CD1c-positive myeloid dendritic cell (primary cell): ENCODE measurements around the gene PUS1.
"Not testable (repeated sequence)": the region's sequence is repeated elsewhere in the genome, so short reads cannot be mapped to it uniquely, and the experiment has no call there.

ENCODE experiments used
- DNase-seq: peaks from one replicate; pipeline ENCODE4 v3.0.0-alpha.2; 2016; ENCODE audit errors: extremely low spot score

The PUS1 gene

GRCh38 chr12:131934535-131934934 is 5.5 kb downstream of the PUS1 start:
- DNase-seq = no peak

- no peak for DNase-seq
Measured at GRCh38 chr12:131938082-131938481, 9.0 kb downstream of the PUS1 start.

DNA sequence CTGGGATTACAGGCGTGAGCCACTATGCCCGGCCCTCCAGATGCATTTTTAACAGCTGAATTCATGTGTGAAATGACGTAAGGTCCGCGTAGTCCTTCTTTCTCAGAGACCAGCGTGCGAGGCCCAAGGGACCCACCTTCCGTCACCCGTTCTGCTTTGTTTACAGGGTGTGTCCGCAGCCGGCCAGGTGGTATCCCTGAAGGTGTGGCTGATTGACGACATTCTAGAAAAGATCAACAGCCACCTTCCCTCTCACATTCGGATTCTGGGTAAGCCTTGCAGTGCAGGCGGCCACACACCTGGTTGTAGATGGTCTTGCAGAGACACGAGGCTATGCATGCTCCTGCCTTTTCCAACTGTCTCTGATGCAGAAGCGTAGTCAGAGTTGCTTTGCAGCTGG is 9.9 kb downstream of the PUS1 start:
- DNase-seq = no peak

DNA sequence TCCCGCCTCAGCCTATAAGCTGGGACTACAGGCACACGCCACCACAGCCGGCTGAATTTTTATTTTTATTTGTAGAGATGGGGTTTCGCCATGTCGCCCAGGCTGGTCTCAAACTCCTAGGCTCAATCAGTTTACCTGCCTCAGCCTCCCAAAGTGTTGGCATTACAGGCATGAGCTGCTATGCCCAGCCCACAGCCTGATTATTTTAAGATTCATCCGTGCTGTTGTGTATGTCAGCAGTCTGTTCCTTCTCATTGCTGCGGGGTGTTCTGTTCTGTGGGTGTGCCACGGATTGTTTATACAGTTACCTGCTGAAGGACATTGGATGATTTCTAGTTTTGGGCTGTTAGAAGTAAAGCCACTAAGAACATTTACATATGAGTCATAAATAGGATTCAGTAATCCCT is 11.1 kb downstream of the PUS1 start:
- DNase-seq = no peak

DNA sequence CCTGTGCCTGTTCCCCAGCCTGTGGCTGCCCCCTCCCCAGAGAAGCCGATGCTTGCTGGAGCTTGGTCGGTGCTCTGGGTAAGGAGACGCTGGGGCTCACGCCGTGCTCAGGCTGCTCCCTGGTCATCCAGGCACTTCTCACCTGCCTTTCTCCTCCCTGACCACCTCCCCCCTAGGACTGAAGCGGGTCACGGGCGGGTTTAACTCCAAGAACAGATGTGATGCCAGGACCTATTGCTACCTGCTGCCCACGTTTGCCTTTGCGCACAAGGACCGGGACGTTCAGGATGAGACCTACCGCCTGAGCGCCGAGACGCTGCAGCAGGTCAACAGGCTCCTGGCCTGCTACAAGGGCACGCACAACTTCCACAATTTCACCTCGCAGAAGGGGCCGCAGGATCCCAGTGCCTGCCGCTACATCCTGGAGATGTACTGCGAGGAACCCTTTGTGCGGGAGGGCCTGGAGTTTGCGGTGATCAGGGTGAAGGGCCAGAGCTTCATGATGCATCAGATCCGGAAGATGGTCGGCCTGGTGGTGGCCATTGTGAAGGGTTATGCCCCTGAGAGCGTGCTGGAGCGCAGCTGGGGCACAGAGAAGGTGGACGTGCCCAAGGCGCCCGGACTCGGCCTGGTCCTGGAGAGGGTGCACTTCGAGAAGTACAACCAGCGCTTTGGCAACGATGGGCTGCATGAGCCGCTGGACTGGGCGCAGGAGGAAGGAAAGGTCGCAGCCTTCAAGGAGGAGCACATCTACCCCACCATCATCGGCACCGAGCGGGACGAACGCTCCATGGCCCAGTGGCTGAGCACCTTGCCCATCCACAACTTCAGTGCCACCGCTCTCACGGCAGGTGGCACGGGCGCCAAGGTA is 12.3 kb downstream of the PUS1 start:
- DNase-seq = no peak

DNA sequence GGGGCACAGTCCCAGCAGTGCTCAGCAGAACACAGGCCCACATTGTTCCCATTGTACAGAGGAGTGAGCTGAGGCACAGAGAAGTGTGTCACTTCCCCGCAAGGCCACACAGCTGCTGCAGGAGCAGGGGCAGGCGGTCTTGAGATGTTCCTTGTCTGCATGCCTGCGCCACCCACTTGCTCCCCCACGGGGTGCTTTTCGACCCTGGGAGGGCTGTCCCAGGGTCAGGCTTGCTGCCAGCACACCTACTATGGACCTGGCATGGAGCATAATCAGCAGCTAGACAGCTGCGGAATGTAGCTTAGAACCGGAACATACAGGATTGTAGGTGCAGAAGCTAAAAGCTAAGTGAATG is 12.9 kb downstream of the PUS1 start:
- DNase-seq = no peak

- DNase-seq = no peak
Measured at GRCh38 chr12:131942671-131943070, 13.6 kb downstream of the PUS1 start.

- DNase-seq = no peak
Measured at GRCh38 chr12:131943389-131943788, 14.3 kb downstream of the PUS1 start.

DNA sequence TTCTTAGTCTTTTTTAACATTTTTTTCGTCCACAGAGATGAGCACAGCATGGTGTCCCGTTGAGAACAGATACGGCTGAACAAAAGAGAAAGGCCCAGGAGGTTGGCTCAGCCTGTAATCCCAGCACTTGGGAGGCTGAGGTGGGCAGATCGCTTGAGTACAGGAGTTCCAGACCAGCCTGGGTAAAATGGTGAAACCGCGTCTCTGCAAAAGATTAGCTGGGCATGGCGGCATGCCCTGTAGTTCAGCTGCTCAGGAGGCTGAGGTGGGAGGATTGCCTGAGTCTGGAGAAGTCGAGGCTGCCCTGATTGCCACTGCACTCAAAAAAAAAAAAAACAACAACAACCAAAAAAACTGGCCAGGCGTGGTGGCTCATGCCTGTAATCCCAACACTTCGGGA is 14.8 kb downstream of the PUS1 start:
- no peak for DNase-seq

GRCh38 chr12:131944601-131945251 is 15.7 kb downstream of the PUS1 start:
- no peak for DNase-seq

- DNase-seq = no peak
Measured at GRCh38 chr12:131946757-131947156, 17.7 kb downstream of the PUS1 start.

- DNase-seq = no peak
Measured at GRCh38 chr12:131947482-131948027, 18.5 kb downstream of the PUS1 start.

- no peak for DNase-seq
Measured at GRCh38 chr12:131948166-131948712, 19.2 kb downstream of the PUS1 start.

- DNase-seq = not testable (repeated sequence)
Measured at GRCh38 chr12:131948713-131949430, 19.8 kb downstream of the PUS1 start.

DNA sequence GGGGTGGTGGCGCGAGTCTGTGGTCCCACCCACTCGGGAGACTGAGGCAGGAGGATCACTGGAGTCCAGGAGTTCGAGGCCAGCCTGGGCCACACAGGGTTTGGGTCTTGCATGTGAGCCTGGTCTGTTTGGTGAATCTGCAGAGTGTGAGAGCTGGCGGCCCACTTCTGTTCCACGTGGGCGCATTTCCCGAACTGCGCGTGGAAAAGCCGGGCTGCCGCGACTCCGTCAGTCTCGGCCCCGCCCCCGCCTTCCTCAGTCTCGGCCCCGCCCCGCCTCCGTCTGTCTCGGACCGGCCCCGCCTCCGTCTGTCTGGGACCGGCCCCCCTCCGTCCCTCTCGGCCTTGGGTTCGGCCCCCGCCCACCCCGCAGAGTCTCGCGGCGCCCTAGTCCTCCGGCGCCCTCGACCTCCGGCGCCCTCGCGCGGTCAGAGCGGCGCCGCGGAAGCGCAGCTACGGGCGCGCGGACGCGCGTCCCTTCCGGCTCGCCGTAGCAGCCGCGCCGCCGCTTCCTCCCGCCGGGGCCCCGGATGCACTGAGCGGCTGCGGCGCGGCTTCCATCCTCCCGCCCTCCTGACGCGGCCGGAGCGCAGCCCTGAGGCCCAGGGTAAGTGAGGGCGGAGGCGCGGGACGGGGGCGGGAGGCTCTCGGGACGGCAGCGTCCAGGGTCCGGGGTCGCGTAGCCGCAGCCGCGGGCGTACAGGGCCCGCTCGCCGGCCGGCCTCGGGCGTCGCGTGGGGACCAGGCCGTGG is 20.5 kb downstream of the PUS1 start, which contains the start of gene EP400:
EP400 (plus strand) TSS at position 512 of the 751 bp plus-strand sequence. CDS start 10,678 bp downstream, outside the sequence.
- peak; percentile 98 for DNase-seq

GRCh38 chr12:131950182-131950913 is 21.3 kb downstream of the PUS1 start:
- peak; percentile 37 for DNase-seq

DNA sequence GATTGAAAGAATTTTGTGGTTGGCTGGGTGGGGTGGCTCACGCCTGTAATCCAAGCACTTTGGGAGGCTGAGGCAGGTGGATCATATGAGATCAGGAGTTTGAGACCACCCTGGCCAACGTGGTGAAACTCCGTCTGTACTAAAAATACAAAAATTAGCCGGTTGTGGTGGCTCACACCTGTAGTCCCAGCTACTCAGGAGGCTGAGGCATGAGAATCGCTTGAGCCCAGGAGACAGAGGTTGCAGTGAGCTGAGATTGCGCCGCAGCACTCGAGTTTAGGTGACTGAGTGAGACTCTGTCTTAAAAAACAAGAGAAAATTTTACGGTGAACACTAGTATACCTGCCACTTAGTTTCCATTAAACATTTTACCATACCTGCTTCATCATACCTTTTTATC is 24.7 kb downstream of the PUS1 start:
- DNase-seq = not testable (repeated sequence)

- DNase-seq = not testable (repeated sequence)
Measured at GRCh38 chr12:131954460-131954859, 25.4 kb downstream of the PUS1 start.

DNA sequence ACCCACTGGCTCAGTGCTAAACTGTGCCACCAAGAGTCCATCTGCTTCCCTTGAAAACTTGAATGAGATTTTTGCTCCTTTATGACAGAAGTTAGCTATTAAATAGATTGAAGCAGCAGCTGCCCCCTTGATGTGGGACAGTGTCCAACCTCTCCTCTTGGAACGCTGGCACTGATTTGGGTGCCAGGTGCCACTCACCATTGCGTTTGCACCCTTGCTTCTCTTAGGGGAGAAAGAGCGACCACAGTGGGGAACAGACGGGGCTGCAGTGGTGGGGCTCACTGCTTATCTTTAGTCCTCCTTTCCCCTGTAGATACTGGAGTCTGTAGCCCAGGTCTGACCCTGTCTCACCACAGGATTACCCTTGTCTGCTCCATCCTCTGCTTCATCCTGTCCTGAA is 30.0 kb downstream of the PUS1 start:
- DNase-seq = no peak
